Thyroid gland (tissue), 4 donors: ENCODE results near the gene HSF4.

ENCODE experiments used
- CTCF ChIP-seq, 6 experiments: fragments of 200-600 bp in 3 of 6; fragments of 450-650 bp in 3 of 6; sonication (generic) in 3 of 6; IDR thresholded peaks; one replicate each; pipeline ENCODE4 v1.5.1; 2016 to 2019; ENCODE audit warnings: antibody characterized with exemption in 6 of 6, mild to moderate bottlenecking in 2 of 6, inconsistent platforms in 1 of 6, moderate library complexity in 1 of 6
- POLR2A ChIP-seq, 2 donors: fragments of 450-650 bp; IDR thresholded peaks; one replicate each; pipeline ENCODE4 v1.6.1; 2017; ENCODE audit warnings: antibody characterized with exemption in 2 of 2, mild to moderate bottlenecking in 2 of 2, moderate library complexity in 1 of 2

GRCh38 chr16:67191995-67192681 lies 27.6 kb downstream of the HSF4 start, which contains the start of gene E2F4:
- TF ChIP-seq CTCF (IDR thresholded peaks at IDR 0.05) (peak in 2 of 6 experiments; percentile 6 to 16), POLR2A (IDR thresholded peaks at IDR 0.05) (peak in 1 of 2 donors; percentile 75)
